Activated T-helper 1 cell treated with Interleukin-2 at 50 U/mL for 16 hours (primary cell): ENCODE results near the gene KCNA1.

Experiments used
- DNase-seq: peaks from one replicate; pipeline ENCODE4 v3.0.0-alpha.2; 2020; ENCODE audit warnings: low read depth

KCNA1 gene

GRCh38 chr12:4960547-4960946, 50.8 kb downstream of the KCNA1 start:
- DNase-seq = no peak

DNA sequence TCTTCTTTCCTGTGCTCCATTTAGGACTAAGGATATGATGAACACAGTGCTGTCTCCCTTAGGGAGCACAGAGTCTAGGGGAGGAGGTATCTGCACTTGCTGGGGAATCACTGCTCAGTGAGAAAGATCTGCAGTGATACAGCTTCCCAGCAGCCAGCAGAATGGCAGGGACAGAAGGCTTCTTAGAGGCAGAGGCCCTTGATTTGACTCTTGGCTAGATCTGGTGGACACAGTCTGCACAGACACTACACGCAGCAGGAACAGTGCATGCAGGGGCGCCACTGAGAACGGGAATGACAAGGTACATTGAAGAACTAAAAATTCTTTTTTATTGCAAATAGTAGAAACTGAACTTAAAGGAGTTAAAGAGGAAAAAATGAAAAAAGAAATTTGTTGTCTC, 51.6 kb downstream of the KCNA1 start:
- DNase-seq = no peak

- no peak for DNase-seq
Measured at GRCh38 chr12:4962539-4963486, 53.1 kb downstream of the KCNA1 start.
